Cardiac muscle cell (in vitro differentiated cells and primary cell): Measurements from ENCODE around the gene APBB1IP. TPM values are rescaled to one million over a fixed set of nuclear protein-coding genes. Genes with fewer than 3 reads are reported as not detected.

ENCODE experiments used
- DNase-seq, 2 donors: peaks; one replicate each; pipeline versions ENCODE4 v3.0.0 to v3.0.0-alpha.2; 2010 to 2017; ENCODE audit warnings: low read depth in 1 of 2, low spot score in 1 of 2
- H3K27ac ChIP-seq: fragments of 200-600 bp; sonication (generic); 2 replicates; pipeline ENCODE4 v1.5.1; 2016
- H3K27me3 ChIP-seq: fragments of 200-600 bp; sonication (generic); 2 replicates; pipeline ENCODE4 v1.6.0; 2016; ENCODE audit warnings: control low read depth
- H3K36me3 ChIP-seq: fragments of 200-600 bp; sonication (generic); 2 replicates; pipeline ENCODE4 v1.5.1; 2016; ENCODE audit warnings: control low read depth
- H3K4me1 ChIP-seq: fragments of 200-600 bp; sonication (generic); 2 replicates; pipeline ENCODE4 v1.8.1; 2017; ENCODE audit warnings: low read depth, mild to moderate bottlenecking, mixed run types
- H3K4me3 ChIP-seq: fragments of 200-600 bp; sonication (generic); 2 replicates; pipeline ENCODE4 v1.5.1; 2016; ENCODE audit warnings: mild to moderate bottlenecking
- H3K9me3 ChIP-seq: fragments of 200-600 bp; sonication (generic); 2 replicates; pipeline ENCODE4 v1.5.1; 2017; ENCODE audit warnings: low read depth, mild to moderate bottlenecking, control low read depth
- CTCF ChIP-seq: IDR thresholded peaks from 2 replicates; pipeline ENCODE4 v1.5.1; 2012; ENCODE audit warnings: low read depth, mild to moderate bottlenecking, low read length
- polyA plus RNA-seq: library from polyadenylated mRNA; unstranded; fragments of >200 nt; fragmentation: Nextera tagmentation; extraction: Ambion mirVana; gene quantifications from 2 replicates; pipeline ENCODE4 v1.2.1, GENCODE V29; 2016
- total RNA-seq: library from RNA; depleted of rRNA; stranded (reverse); fragments of >200 nt; gene quantifications from 2 replicates; pipeline ENCODE4 v1.2.3, GENCODE V29; 2016

The APBB1IP gene
- total and polyA plus RNA-seq, 2 experiments from 2014 or later: not detected

GRCh38 chr10:26451903-26452302 is 13.8 kb downstream of the APBB1IP start:
- Histone ChIP-seq H3K9me3 (no peaks in the 10 kb centered on the region), H3K4me1 (no peaks in the 10 kb centered on the region), H3K4me3 (no peak overlapping the region)

GRCh38 chr10:26453850-26454249 is 15.7 kb downstream of the APBB1IP start:
- Histone ChIP-seq H3K27ac (no peak overlapping the region), H3K27me3 (peaks cover 49% of the 10 kb centered on the region), H3K36me3 (no peaks in the 10 kb centered on the region), H3K4me1 (no peaks in the 10 kb centered on the region), H3K9me3 (no peaks in the 10 kb centered on the region), H3K4me3 (no peak overlapping the region)
- no peak for DNase-seq
- TF ChIP-seq CTCF: no peak

More at GRCh38 chr10:26451903-26452302, 13.8 kb downstream of the APBB1IP start:
- DNase-seq: no peak
- Histone ChIP-seq H3K36me3 (no peaks in the 10 kb centered on the region), H3K27me3 (peaks cover 43% of the 10 kb centered on the region), H3K27ac (no peak overlapping the region)
- TF ChIP-seq CTCF: no peak

GRCh38 chr10:26454891-26455290 is 16.8 kb downstream of the APBB1IP start:
- Histone ChIP-seq H3K4me1 (no peaks in the 10 kb centered on the region), H3K4me3 (no peak overlapping the region), H3K36me3 (no peaks in the 10 kb centered on the region), H3K27ac (no peak overlapping the region), H3K9me3 (no peaks in the 10 kb centered on the region), H3K27me3 (peaks cover 38% of the 10 kb centered on the region)
- DNase-seq: no peak
- no peak for TF ChIP-seq CTCF

- no peak for TF ChIP-seq CTCF
- Histone ChIP-seq H3K9me3 (no peaks in the 10 kb centered on the region), H3K4me1 (no peaks in the 10 kb centered on the region), H3K4me3 (no peak overlapping the region), H3K36me3 (no peaks in the 10 kb centered on the region), H3K27me3 (peaks cover 37% of the 10 kb centered on the region), H3K27ac (no peak overlapping the region)
- no peak for DNase-seq
Observed at GRCh38 chr10:26455567-26456315, 17.6 kb downstream of the APBB1IP start.

- TF ChIP-seq CTCF: no peak
- Histone ChIP-seq H3K9me3 (no peaks in the 10 kb centered on the region), H3K27ac (no peak overlapping the region), H3K4me1 (no peaks in the 10 kb centered on the region), H3K4me3 (no peak overlapping the region), H3K27me3 (peaks cover 24% of the 10 kb centered on the region), H3K36me3 (no peaks in the 10 kb centered on the region)
- DNase-seq: no peak
Observed at GRCh38 chr10:26457088-26457487, 18.9 kb downstream of the APBB1IP start.
